PC-3 (cell line): Measurements from ENCODE around the gene RAP1B.

Experiments
- EZH2 ChIP-seq: fragments of 300-600 bp; sonication (generic); IDR thresholded peaks from one replicate; pipeline ENCODE4 v1.6.1; 2017; ENCODE audit warnings: antibody characterized with exemption, mild to moderate bottlenecking, low read length; ENCODE audit not compliant: unreplicated experiment
- EZH2phosphoT487 ChIP-seq: fragments of 300-600 bp; sonication (generic); IDR thresholded peaks from 2 replicates; pipeline ENCODE4 v1.6.1; 2018; ENCODE audit warnings: mild to moderate bottlenecking, antibody characterized with exemption, low read length, borderline replicate concordance
- TF ChIP-seq, protein P1 (sequence below): fragments of 300-600 bp; sonication (generic); conservative IDR thresholded peaks from 2 replicates; pipeline ENCODE4 v1.5.1; 2017; ENCODE audit warnings: antibody characterized with exemption, low read depth, mild to moderate bottlenecking, low read length

GRCh38 chr12:68624933-68625332 lies 14.2 kb downstream of the RAP1B start:
- TF ChIP-seq, protein P1, sequence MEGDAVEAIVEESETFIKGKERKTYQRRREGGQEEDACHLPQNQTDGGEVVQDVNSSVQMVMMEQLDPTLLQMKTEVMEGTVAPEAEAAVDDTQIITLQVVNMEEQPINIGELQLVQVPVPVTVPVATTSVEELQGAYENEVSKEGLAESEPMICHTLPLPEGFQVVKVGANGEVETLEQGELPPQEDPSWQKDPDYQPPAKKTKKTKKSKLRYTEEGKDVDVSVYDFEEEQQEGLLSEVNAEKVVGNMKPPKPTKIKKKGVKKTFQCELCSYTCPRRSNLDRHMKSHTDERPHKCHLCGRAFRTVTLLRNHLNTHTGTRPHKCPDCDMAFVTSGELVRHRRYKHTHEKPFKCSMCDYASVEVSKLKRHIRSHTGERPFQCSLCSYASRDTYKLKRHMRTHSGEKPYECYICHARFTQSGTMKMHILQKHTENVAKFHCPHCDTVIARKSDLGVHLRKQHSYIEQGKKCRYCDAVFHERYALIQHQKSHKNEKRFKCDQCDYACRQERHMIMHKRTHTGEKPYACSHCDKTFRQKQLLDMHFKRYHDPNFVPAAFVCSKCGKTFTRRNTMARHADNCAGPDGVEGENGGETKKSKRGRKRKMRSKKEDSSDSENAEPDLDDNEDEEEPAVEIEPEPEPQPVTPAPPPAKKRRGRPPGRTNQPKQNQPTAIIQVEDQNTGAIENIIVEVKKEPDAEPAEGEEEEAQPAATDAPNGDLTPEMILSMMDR = no peak
- TF ChIP-seq EZH2phosphoT487 (no peak), EZH2 (no peak)
